Choroid plexus epithelial cell (primary cell): Measurements from ENCODE around the gene NDOR1.

Experiments
- DNase-seq: peaks from one replicate; pipeline ENCODE4 v3.0.0-alpha.2; 2010; ENCODE audit warnings: low read depth
- H3K4me3 ChIP-seq: 2 replicates; pipeline ENCODE4 v1.5.1; 2011; ENCODE audit warnings: low read depth, mild to moderate bottlenecking, control low read depth, low read length, moderate library complexity
- TF ChIP-seq, protein P1 (sequence below): conservative IDR thresholded peaks from 2 replicates; pipeline ENCODE4 v1.5.1; 2011; ENCODE audit warnings: low read depth, mild to moderate bottlenecking, control low read depth, inconsistent platforms, low read length, moderate library complexity

The NDOR1 gene

DNA sequence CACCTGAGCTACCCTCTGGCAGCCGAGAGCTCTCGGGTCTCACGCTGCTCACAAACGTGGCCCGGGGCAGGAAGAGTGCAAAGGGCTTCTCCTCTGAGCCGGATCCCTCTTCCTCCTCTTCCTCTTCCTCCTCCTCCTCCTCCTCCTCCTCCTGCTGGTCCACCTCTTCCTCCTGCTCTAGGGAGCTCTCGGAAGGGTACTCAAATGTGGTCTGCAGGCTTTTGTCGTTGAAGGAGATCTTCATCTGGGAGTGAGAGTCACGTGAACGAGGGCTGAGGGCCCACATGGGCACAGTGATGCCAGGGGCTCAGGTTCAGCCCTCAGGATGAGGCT lies 13.1 kb upstream of the NDOR1 start:
- no peak for DNase-seq
- TF ChIP-seq, protein P1, sequence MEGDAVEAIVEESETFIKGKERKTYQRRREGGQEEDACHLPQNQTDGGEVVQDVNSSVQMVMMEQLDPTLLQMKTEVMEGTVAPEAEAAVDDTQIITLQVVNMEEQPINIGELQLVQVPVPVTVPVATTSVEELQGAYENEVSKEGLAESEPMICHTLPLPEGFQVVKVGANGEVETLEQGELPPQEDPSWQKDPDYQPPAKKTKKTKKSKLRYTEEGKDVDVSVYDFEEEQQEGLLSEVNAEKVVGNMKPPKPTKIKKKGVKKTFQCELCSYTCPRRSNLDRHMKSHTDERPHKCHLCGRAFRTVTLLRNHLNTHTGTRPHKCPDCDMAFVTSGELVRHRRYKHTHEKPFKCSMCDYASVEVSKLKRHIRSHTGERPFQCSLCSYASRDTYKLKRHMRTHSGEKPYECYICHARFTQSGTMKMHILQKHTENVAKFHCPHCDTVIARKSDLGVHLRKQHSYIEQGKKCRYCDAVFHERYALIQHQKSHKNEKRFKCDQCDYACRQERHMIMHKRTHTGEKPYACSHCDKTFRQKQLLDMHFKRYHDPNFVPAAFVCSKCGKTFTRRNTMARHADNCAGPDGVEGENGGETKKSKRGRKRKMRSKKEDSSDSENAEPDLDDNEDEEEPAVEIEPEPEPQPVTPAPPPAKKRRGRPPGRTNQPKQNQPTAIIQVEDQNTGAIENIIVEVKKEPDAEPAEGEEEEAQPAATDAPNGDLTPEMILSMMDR = no peak
- no peak overlapping the region for H3K4me3 ChIP-seq

DNA sequence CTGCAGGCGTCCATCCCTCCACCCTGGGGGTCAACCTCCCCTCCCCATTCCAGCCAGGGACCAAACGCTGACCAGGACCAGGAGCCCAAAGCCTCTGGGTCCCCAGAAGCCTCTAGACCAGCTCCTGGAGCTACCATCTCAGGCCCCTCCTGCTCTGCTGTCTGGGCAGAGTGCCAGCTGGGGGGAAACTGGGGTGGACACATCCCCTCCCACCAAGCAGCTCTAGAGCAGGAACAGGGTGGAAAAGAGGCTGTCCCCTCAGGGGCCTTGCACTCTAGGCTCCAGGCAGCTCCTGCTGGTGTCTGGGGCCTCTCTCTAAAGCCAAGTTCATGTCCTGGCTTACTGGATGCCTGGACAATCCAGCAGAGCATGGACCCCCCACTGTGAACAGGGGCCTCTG lies 12.6 kb upstream of the NDOR1 start:
- peak; percentile 19 for DNase-seq
- TF ChIP-seq, protein P1 = no peak
- no peak overlapping the region for H3K4me3 ChIP-seq

DNA sequence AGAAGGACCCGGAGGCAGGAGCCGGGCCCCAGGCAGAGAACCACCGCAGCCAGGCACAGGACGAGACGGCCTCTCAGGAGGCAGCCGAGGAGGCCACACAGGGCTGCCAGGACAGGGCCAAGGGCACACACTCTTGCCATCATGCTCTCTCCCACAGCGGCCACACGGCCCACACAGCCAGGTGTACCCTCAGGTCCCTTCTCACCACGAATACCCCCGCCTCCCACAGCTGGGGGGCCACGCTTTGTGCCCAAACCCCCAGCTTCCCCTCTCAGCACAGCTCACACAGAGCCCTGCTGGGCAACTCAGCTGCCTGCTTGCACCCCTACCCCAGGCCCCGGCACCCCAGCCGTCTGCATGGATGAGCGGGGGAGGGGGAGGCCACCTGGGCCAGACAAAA lies 11.7 kb upstream of the NDOR1 start:
- DNase-seq = no peak

DNA sequence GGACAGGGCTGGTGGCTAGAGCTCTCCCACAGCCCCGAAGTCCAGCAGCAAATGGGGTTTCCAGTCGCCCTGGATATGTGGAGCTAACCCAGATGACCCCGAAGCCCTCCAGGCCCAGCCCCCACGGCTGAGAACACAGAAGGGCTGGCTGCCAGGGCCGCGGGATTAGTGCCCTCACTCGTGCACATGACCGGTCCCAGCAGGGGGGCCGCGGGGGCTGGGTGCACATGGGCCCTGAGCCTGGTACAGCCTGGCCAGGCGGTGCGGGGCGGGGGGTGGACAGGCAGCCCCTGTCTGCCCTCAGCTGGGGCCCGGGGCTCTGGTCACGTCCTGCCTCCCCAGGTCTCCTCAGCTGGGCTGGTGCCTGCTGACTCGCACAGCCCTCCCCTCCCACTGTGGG lies 11.1 kb upstream of the NDOR1 start:
- H3K4me3 ChIP-seq = no peak overlapping the region
- no peak for DNase-seq
- TF ChIP-seq, protein P1 = no peak

More for the DNA sequence above, 11.7 kb upstream of the NDOR1 start:
- TF ChIP-seq, protein P1 = no peak
- H3K4me3 ChIP-seq = no peak overlapping the region

DNA sequence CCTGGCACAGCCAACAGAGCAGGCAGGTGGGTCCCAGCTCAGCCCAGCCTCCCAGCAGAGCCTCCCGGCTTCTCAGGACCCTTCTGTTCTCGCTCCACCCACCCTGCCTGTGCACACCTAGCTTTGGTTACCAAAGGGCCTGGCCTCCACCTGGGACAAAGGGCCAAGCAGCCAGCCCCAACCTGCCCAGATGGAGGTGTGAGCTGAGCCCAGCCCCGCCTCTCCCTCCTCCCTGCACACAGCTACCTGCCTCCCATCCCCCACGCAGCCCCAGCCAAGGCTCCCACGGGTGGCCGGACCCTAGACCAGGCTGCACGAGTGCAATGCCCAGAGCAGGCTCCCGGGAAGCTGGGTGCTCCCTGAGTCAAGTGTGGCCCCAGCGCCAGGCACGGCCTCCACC lies 10.6 kb upstream of the NDOR1 start:
- TF ChIP-seq, protein P1 = no peak
- no peak overlapping the region for H3K4me3 ChIP-seq
- no peak for DNase-seq

- no peak for DNase-seq
- H3K4me3 ChIP-seq = no peak overlapping the region
- TF ChIP-seq, protein P1 = no peak
Observed at GRCh38 chr9:137195525-137196220, 9.8 kb upstream of the NDOR1 start.
